Fibroblast of villous mesenchyme (primary cell): ENCODE data around the gene CNNM2. TPM values are rescaled to one million over a fixed set of nuclear protein-coding genes. Genes with fewer than 3 reads are reported as not detected.
A peak's percentile ranks its signal among the peaks of the same experiment; 100 is the strongest.
"Not testable (repeated sequence)": the region's sequence is repeated elsewhere in the genome, so short reads cannot be mapped to it uniquely, and the experiment has no call there.

Experiments used
- DNase-seq: peaks from one replicate; pipeline ENCODE4 v3.0.0-alpha.2; 2010; ENCODE audit warnings: low read depth
- H3K4me3 ChIP-seq: 2 replicates; pipeline ENCODE4 v1.5.1; 2011; ENCODE audit warnings: low read depth, mild to moderate bottlenecking, low read length
- total RNA-seq: library from RNA; depleted of rRNA; stranded (reverse); fragments of >200 nt; gene quantifications from 2 replicates; pipeline ENCODE4 v1.2.3, GENCODE V29; 2012
- TF ChIP-seq, protein P1 (sequence below): IDR thresholded peaks from 2 replicates; pipeline ENCODE4 v1.5.1; 2012; ENCODE audit warnings: low read depth, mild to moderate bottlenecking, low read length; ENCODE audit not compliant: insufficient read depth

CNNM2 gene
- total RNA-seq, 1 donor: 4.7 TPM

DNA sequence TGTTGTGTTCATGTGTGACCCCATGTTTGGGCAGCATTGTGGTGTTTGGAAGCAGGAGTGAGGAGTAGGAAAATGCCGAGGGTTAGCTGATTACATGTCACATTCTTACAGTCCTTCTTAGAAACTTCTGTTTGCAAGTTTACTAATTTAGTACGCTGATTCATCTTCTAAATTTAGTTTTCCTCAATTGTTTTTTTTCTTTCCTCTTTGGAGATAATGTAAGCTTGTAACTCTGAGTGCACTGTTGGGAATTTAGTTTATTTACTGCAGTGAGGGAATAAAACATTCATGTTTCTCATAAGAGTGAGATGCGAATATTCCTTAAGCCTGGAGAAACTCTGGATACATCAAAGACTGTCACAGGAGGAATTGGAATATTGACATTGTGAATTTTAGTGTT lies 139.9 kb downstream of the CNNM2 start:
- TF ChIP-seq, protein P1, sequence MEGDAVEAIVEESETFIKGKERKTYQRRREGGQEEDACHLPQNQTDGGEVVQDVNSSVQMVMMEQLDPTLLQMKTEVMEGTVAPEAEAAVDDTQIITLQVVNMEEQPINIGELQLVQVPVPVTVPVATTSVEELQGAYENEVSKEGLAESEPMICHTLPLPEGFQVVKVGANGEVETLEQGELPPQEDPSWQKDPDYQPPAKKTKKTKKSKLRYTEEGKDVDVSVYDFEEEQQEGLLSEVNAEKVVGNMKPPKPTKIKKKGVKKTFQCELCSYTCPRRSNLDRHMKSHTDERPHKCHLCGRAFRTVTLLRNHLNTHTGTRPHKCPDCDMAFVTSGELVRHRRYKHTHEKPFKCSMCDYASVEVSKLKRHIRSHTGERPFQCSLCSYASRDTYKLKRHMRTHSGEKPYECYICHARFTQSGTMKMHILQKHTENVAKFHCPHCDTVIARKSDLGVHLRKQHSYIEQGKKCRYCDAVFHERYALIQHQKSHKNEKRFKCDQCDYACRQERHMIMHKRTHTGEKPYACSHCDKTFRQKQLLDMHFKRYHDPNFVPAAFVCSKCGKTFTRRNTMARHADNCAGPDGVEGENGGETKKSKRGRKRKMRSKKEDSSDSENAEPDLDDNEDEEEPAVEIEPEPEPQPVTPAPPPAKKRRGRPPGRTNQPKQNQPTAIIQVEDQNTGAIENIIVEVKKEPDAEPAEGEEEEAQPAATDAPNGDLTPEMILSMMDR: no peak
- no peak overlapping the region for H3K4me3 ChIP-seq
- DNase-seq: peak; percentile 33

DNA sequence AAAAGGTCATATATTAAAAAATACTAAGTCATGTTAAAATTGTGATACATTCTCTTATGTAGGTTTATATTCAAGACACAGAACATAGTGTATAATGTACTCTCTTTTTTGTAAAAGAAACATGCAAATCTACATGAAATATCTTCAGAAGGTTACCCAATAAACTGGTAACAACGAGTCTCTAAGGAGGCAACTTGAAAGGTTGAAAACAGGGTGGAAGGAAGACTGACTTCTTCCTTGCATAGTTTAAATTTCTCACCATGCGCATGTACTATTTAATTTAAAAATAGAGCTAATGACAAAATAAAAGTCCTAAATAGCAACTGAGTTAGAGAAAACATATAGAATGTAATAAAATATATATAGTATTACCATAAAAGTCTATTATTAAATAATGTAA lies 142.5 kb downstream of the CNNM2 start:
- no peak overlapping the region for H3K4me3 ChIP-seq
- no peak for DNase-seq
- TF ChIP-seq, protein P1: no peak

DNA sequence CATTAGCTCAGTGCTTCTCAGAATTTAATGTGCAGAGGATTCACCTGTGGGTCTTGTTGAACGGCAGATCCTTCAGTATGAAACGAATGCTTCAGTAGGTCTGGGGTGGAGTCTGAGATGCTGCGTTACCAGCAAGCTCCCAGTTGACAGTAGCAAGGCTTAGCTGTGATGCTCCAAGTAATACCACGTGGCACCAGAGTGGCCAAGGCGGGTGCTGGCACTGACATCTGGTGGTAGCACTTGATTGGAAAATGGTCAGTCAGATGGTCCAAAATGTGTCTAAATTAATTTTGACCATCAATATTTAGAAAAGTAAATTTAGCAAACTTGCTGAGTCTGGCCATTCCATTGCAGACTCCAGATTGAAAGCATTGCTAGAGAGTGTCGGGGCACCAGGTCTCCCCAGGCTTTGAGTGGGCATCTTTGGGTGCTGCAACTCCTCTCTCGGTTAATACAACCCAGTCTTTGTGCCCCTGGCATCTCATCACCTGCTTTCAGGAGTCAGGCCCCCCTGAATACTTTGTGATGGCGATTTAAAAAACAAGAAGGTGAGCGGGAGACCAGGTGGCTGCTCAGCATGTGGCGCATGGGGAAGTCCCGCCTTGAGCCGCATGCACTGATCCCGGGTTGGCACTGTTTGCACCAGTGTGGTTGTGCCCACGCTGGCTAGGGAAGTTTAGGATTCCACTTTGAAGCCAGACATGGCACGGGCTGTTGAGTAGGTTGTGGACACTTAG lies 144.9 kb downstream of the CNNM2 start:
- TF ChIP-seq, protein P1: no peak
- no peak for DNase-seq
- no peak overlapping the region for H3K4me3 ChIP-seq

DNA sequence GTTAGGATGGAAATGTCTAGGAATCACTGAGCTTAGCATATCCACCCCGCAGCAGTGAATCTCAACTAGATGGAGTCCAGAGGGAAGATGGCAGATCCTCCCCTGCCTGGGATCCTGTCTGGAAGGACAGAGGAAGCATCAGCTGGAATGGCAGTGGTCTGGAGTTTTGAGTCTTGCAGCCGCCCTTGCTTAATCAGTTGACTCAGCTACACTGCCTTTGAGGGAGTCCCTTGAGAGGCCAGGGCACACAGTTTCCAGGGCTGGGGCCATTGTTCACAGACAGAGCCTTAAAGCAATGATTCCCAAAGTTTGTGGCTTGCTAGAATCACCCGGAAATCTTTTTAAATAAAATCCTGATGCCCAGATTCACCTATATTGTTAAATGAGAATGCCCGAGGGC lies 146.9 kb downstream of the CNNM2 start:
- DNase-seq: no peak
- TF ChIP-seq, protein P1: no peak

DNA sequence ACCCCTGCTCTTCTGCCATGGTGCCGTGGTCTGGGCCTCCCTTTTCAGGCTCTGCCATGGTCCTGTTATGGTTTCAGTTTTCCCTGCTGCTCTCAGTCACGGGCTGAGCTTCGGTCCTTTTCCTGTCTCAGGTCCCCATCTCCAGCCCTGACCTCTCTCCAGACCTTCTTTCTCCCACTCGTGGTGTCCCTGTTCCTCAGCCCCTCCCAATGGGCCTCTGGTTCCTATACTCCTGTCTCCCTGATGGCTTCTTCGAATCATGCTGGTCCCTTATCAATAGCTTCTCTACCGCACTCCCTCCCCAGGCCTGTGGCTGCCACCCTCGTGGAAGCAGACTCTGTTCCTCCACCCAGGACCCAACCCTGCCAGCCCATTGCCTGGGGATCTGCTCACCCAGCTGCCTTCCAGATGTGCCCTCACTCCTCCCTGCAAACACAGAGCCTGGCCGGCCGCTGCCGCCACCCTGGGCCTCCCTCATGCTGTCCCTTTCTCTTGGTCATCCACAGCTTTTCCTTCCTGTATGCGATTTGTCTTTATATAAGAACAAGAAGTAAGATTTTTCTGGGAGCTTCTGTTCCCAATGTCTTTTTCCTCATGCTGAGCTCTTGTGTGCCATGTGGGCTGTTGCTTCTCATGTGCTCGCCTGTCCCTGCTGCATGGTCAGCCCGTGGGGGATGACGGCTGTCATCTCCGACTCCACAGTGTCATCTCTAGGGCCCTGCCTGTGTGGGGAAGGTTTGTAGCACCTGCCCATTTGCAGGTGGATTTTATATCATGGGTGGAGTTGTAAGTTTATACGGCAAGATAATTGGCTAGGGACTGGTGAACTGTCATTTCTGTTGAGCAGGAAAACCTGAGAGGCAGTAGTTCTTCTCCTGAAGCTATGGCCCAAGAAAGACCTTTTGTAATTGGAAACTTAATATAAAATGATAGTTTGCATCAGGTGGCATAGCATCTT lies 148.3 kb downstream of the CNNM2 start:
- TF ChIP-seq, protein P1: no peak
- DNase-seq: no peak
- no peak overlapping the region for H3K4me3 ChIP-seq

More for the DNA sequence above, 146.9 kb downstream of the CNNM2 start:
- H3K4me3 ChIP-seq: no peak overlapping the region

DNA sequence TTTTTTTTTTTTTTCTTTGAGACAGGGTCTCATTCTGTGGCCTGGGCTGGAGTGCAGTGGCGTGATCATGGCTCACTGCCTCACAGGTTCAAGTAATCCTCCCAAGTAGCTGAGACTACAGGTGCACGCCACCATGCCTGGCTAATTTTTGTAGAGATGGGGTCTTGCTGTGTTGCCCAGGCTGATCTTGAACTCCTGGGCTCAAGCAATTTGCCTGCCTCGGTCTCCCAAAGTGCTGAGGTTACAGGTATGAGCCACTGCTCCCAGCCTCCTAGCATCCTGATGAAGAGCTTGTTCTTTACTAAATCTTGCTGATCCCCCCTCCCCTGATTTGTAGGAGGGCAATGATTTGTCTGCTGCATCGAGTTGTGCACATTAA lies 149.0 kb downstream of the CNNM2 start:
- DNase-seq, H3K4me3 ChIP-seq: not testable (repeated sequence)

DNA sequence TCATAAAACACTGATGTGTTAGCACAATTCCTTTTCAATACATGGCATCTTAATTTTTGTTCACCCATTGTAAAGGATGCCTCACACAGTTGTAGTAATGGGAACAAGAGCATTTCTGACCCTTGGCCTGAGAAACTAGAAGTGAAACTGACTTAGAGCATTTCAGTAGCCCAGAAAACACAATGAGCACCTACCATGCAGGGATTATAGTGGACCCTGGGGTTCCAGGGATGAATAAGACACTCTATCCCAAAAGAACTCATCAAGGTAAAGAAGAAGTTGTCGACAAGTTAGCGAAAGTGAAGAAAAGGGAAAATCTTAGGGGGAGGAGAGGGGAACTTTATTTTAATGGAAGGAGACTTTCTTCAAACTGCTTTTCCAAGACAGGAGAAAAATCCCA lies 149.4 kb downstream of the CNNM2 start:
- no peak for DNase-seq
- no peak overlapping the region for H3K4me3 ChIP-seq
- TF ChIP-seq, protein P1: no peak
